Kidney (tissue), 2 donors: ENCODE measurements around the gene PATE3. TPM values are rescaled to one million over a fixed set of nuclear protein-coding genes. Genes with fewer than 3 reads are reported as not detected.

Experiments
- polyA plus RNA-seq: library from polyadenylated mRNA; stranded (reverse); fragments of 350-450 nt; fragmentation: Illumina TruSeq; extraction: RNeasy Lipid Tissue Mini Kit (QIAGEN cat#74804); gene quantifications from one replicate; pipeline ENCODE4 v1.2.3, GENCODE V29; 2014; ENCODE audit warnings: low read depth, low replicate concordance; ENCODE audit not compliant: insufficient read depth
- total RNA-seq: library from RNA; stranded (reverse); fragmentation: NEBNext Ultra II Directional; extraction: Animal tissue kit (Norgen Biotek cat#: 25700); gene quantifications from one replicate; pipeline ENCODE4 v1.2.1, GENCODE V29; 2021
- donor health status: DM: yes; HTN: yes; CAD: no.

Gene PATE3
- total and polyA plus RNA-seq, 2 donors from 2014 or later = not detected

Other genes with a start within 250 kb of the PATE3 start
- 69.1 TPM for gene EI24, start 218.7 kb upstream of the PATE3 start, total RNA-seq
- 63.3 TPM for gene EI24, start 218.7 kb upstream of the PATE3 start, polyA plus RNA-seq
- gene STT3A, start 195.3 kb upstream of the PATE3 start, total RNA-seq = 125 TPM
- 65.0 TPM for gene STT3A, start 195.3 kb upstream of the PATE3 start, polyA plus RNA-seq
- 4.9 TPM for gene CHEK1, start 163.0 kb upstream of the PATE3 start, total RNA-seq
- 4.6 TPM for gene CHEK1, start 163.0 kb upstream of the PATE3 start, polyA plus RNA-seq
- not detected for gene ACRV1, start 107.3 kb upstream of the PATE3 start, total RNA-seq
- gene ACRV1, start 107.3 kb upstream of the PATE3 start, polyA plus RNA-seq = not detected
- not detected for gene PATE1, start 41.8 kb upstream of the PATE3 start, total RNA-seq
- not detected for gene PATE1, start 41.8 kb upstream of the PATE3 start, polyA plus RNA-seq
- gene PATE2, start 9.3 kb upstream of the PATE3 start, total RNA-seq = not detected
- not detected for gene PATE2, start 9.3 kb upstream of the PATE3 start, polyA plus RNA-seq
- gene PATE4, start 45.2 kb downstream of the PATE3 start, total RNA-seq = not detected
- not detected for gene PATE4, start 45.2 kb downstream of the PATE3 start, polyA plus RNA-seq
- 3.0 TPM for gene HYLS1, start 99.5 kb downstream of the PATE3 start, total RNA-seq
- gene HYLS1, start 99.5 kb downstream of the PATE3 start, polyA plus RNA-seq = 4.9 TPM
- 9.4 TPM for gene PUS3, start 115.1 kb downstream of the PATE3 start, total RNA-seq
- 9.9 TPM for gene PUS3, start 115.1 kb downstream of the PATE3 start, polyA plus RNA-seq
- gene DDX25, start 116.4 kb downstream of the PATE3 start, total RNA-seq = 1.1 TPM
- 3.8 TPM for gene DDX25, start 116.4 kb downstream of the PATE3 start, polyA plus RNA-seq
- not detected for gene VSIG10L2, start 157.9 kb downstream of the PATE3 start, total RNA-seq
- not detected for gene VSIG10L2, start 157.9 kb downstream of the PATE3 start, polyA plus RNA-seq